Tibial artery (tissue), 4 donors: ENCODE results near the gene TPI1.

Experiments used
- DNase-seq, 2 donors: peaks; one replicate each; pipeline ENCODE4 v3.0.0-alpha.2; 2019
- H3K27ac ChIP-seq, 2 donors: fragments of 200-600 bp; sonication (generic) in 1 of 2; 1 replicate in 1 of 2; 2 replicates in 1 of 2; pipeline ENCODE4 v1.5.1; 2018 to 2019; ENCODE audit warnings: mild to moderate bottlenecking in 1 of 2
- H3K27me3 ChIP-seq, 2 donors: fragments of 200-600 bp; sonication (generic) in 1 of 2; one replicate each; pipeline versions ENCODE4 v1.5.1 to v1.6.0; 2016 to 2019
- H3K36me3 ChIP-seq, 3 donors: fragments of 200-600 bp; sonication (generic) in 2 of 3; one replicate each; pipeline ENCODE4 v1.5.1; 2016 to 2019; ENCODE audit warnings: mild to moderate bottlenecking in 2 of 3
- H3K4me1 ChIP-seq, 4 donors: fragments of 200-600 bp; sonication (generic) in 2 of 4; 1 replicate in 3 of 4; 2 replicates in 1 of 4; pipeline ENCODE4 v1.5.1; 2016 to 2019
- H3K4me3 ChIP-seq, 2 donors: fragments of 200-600 bp; sonication (generic) in 1 of 2; 1 replicate in 1 of 2; 2 replicates in 1 of 2; pipeline ENCODE4 v1.5.1; 2018 to 2019; ENCODE audit warnings: mild to moderate bottlenecking in 2 of 2
- H3K9me3 ChIP-seq, 3 donors: fragments of 200-600 bp; sonication (generic) in 1 of 3; one replicate each; pipeline ENCODE4 v1.5.1; 2016 to 2019
- intact Hi-C: fragments of 100-400 bp; cut with DNase I; formaldehyde crosslinking; loops from one replicate; pipeline ENCODE4 v1.15.0; 2023; ENCODE audit warnings: low total_unique reads
- TF ChIP-seq, protein P1 (sequence below), 2 experiments: fragments of 200-600 bp in 1 of 2; fragments of 450-650 bp in 1 of 2; IDR thresholded peaks; one replicate each; pipeline ENCODE4 v1.5.1; 2017 to 2019; ENCODE audit warnings: antibody characterized with exemption in 2 of 2, mild to moderate bottlenecking in 1 of 2, moderate library complexity in 1 of 2

The TPI1 gene

DNA sequence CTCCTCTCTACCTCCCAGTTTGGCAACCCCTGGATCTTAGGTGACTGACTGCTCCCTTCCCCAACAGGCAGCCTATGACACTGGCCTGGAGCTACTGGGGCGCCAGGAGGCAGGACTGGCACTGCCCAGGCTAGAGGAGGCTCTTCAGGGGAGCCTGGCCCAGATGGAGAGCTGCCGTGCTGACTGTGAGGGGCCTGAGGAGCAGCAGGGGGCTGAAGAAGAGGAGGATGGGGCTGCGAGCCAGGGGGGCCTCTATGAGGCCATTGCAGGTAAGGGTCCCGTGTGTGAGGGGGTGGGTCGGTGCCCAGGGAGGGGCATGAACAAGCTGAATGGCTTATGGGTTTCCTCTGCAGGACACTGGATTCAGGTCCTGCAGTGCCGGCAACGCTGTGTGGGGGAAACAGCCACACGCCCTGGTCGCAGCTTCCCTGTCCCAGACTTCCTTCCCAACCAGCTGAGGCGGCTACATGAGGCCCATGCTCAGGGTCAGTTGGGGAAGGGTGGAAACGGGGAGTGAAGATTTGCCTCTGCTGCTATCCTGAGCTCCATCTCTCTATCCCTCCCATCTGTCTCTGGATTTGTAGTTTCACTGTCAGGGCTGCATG lies 36.9 kb upstream of the TPI1 start:
- peaks cover 0 to 34% (median 26%) of the 10 kb centered on the region in 4 donors for H3K4me1 ChIP-seq
- no peaks in the 10 kb centered on the region for H3K27me3 ChIP-seq
- no peak overlapping the region for H3K4me3 ChIP-seq
- intact Hi-C loops: no loop called here
- DNase-seq: no peak
- H3K27ac ChIP-seq: peak overlapping the region; percentile 87 to 91
- peaks cover 0 to 49% (median 15%) of the 10 kb centered on the region in 3 donors for H3K36me3 ChIP-seq
- TF ChIP-seq, protein P1, sequence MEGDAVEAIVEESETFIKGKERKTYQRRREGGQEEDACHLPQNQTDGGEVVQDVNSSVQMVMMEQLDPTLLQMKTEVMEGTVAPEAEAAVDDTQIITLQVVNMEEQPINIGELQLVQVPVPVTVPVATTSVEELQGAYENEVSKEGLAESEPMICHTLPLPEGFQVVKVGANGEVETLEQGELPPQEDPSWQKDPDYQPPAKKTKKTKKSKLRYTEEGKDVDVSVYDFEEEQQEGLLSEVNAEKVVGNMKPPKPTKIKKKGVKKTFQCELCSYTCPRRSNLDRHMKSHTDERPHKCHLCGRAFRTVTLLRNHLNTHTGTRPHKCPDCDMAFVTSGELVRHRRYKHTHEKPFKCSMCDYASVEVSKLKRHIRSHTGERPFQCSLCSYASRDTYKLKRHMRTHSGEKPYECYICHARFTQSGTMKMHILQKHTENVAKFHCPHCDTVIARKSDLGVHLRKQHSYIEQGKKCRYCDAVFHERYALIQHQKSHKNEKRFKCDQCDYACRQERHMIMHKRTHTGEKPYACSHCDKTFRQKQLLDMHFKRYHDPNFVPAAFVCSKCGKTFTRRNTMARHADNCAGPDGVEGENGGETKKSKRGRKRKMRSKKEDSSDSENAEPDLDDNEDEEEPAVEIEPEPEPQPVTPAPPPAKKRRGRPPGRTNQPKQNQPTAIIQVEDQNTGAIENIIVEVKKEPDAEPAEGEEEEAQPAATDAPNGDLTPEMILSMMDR (IDR thresholded peaks at IDR 0.05): no peak
- no peaks in the 10 kb centered on the region for H3K9me3 ChIP-seq

DNA sequence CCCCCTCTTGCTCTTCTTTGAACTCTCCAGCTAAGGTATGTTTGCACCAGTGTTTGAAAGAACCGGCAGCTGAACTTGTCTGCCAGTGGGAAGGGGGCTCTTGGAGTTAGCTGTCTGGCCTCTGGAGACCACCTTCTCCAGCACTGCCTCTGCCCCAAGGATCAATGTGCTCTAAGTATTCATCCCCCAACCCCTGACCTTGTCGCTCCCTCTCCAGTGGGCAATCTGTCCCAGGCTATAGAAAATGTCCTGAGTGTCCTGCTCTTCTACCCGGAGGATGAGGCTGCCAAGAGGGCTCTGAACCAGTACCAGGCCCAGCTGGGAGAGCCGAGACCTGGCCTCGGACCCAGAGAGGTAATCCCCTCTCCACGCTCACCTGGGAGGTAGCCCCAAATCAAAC lies 36.3 kb upstream of the TPI1 start:
- Histone ChIP-seq H3K9me3 (no peaks in the 10 kb centered on the region), H3K4me3 (no peak overlapping the region), H3K27me3 (no peaks in the 10 kb centered on the region), H3K36me3 (peaks cover 0 to 49% (median 15%) of the 10 kb centered on the region in 3 donors), H3K27ac (no peak overlapping the region), H3K4me1 (peaks cover 0 to 28% (median 22%) of the 10 kb centered on the region in 4 donors)
- TF ChIP-seq, protein P1 (IDR thresholded peaks at IDR 0.05): no peak
- DNase-seq: no peak
- intact Hi-C loops: no loop called here

DNA sequence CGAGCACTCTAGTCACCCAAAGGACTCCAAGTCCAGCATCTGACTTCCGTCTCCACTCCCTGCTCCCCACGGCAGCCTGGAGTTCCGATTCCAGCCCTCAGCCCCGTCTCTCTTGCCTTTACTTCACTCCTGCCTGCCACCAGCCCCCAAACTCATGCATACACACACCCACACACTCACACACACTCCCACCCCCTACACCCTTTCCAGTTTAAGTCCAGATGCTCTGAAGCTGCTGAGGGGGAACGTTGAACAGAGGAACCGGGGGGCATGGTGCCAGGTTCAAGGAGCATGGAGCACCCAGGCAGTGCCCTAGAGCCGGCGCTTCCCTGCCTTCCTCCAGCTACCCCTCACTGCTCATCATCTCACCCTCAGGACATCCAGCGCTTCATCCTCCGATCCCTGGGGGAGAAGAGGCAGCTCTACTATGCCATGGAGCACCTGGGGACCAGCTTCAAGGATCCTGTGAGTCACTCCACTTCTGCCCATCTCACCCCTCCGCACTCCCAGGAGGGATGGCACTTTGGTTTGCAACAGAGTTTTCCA lies 35.8 kb upstream of the TPI1 start:
- no peak overlapping the region for H3K4me3 ChIP-seq
- H3K36me3 ChIP-seq: peaks cover 0 to 49% (median 15%) of the 10 kb centered on the region in 3 donors
- TF ChIP-seq, protein P1 (IDR thresholded peaks at IDR 0.05): no peak
- H3K4me1 ChIP-seq: peaks cover 0 to 28% (median 22%) of the 10 kb centered on the region in 4 donors
- intact Hi-C loops: no loop called here
- DNase-seq: no peak
- H3K27ac ChIP-seq: no peak overlapping the region
- no peaks in the 10 kb centered on the region for H3K9me3 ChIP-seq
- no peaks in the 10 kb centered on the region for H3K27me3 ChIP-seq

DNA sequence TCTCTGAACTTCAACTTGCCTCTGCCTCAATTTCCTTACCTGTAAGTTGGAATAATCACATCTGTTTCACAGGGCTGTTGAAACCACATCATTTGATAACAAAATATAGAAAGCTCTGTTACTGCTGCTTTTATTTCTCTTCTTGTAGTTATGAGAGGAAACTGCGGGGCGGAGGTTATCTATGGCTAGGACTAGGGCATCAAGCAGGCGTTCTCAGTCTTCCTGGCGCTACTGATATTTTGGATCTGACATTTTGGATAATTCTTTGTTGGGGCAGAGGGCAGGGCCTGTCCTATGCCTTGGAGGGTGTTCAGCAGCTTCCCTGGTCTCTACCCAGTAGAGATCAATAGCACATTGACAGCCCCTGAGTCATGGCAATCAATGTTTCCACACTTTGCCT lies 35.2 kb upstream of the TPI1 start:
- Histone ChIP-seq H3K9me3 (no peaks in the 10 kb centered on the region), H3K27ac (no peak overlapping the region), H3K4me1 (peaks cover 0 to 25% (median 19%) of the 10 kb centered on the region in 4 donors), H3K27me3 (no peaks in the 10 kb centered on the region), H3K4me3 (no peak overlapping the region), H3K36me3 (peaks cover 4 to 54% (median 19%) of the 10 kb centered on the region in 3 donors)
- TF ChIP-seq, protein P1 (IDR thresholded peaks at IDR 0.05): no peak
- intact Hi-C loops: no loop called here
- no peak for DNase-seq

DNA sequence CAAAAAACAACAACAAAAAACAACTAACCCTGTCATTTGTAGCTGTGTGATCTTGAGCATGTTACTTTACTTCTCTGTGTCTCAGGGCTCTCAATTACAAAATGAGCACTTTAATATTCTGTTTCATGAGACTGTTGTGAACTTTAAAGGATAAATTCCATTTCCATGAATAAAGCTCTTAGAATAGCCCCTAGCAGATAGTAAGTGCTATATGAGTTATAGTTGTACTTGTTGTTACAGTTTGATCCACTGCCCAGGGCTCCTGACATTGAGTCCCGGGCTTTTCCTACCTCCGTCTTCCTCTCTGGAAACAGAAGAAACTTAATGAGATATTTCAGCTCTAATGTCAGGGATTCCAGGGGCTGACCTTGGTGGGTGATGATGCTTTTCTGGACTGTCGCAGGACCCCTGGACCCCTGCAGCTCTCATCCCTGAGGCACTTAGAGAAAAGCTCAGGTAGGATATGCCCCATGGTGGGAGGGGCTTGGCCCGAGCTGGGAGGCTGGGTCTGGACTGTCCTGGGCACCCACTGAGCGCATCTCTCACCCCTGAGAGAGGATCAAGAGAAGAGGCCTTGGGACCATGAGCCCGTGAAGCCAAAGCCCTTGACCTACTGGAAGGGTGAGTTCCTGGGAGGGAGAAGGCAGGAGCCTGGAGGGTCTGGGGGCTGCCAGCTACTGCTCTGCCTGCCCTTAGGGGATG lies 34.0 kb upstream of the TPI1 start:
- no peak overlapping the region for H3K27ac ChIP-seq
- intact Hi-C loops: no loop called here

More for the DNA sequence above, 34.0 kb upstream of the TPI1 start:
- TF ChIP-seq, protein P1 (IDR thresholded peaks at IDR 0.05): no peak
- peaks cover 0 to 15% (median 9%) of the 10 kb centered on the region in 4 donors for H3K4me1 ChIP-seq
- no peaks in the 10 kb centered on the region for H3K27me3 ChIP-seq
- peaks cover 9 to 66% (median 31%) of the 10 kb centered on the region in 3 donors for H3K36me3 ChIP-seq
- H3K4me3 ChIP-seq: no peak overlapping the region
- no peak for DNase-seq
- no peaks in the 10 kb centered on the region for H3K9me3 ChIP-seq
